Non-pigmented ciliary epithelial cell (primary cell): ENCODE measurements around the gene SLC34A1.
"Not testable (repeated sequence)": the region's sequence is repeated elsewhere in the genome, so short reads cannot be mapped to it uniquely, and the experiment has no call there.

Experiments
- DNase-seq: peaks from one replicate; pipeline ENCODE4 v3.0.0-alpha.2; 2010; ENCODE audit warnings: low read depth

The SLC34A1 gene, protein sequence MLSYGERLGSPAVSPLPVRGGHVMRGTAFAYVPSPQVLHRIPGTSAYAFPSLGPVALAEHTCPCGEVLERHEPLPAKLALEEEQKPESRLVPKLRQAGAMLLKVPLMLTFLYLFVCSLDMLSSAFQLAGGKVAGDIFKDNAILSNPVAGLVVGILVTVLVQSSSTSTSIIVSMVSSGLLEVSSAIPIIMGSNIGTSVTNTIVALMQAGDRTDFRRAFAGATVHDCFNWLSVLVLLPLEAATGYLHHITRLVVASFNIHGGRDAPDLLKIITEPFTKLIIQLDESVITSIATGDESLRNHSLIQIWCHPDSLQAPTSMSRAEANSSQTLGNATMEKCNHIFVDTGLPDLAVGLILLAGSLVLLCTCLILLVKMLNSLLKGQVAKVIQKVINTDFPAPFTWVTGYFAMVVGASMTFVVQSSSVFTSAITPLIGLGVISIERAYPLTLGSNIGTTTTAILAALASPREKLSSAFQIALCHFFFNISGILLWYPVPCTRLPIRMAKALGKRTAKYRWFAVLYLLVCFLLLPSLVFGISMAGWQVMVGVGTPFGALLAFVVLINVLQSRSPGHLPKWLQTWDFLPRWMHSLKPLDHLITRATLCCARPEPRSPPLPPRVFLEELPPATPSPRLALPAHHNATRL

DNA sequence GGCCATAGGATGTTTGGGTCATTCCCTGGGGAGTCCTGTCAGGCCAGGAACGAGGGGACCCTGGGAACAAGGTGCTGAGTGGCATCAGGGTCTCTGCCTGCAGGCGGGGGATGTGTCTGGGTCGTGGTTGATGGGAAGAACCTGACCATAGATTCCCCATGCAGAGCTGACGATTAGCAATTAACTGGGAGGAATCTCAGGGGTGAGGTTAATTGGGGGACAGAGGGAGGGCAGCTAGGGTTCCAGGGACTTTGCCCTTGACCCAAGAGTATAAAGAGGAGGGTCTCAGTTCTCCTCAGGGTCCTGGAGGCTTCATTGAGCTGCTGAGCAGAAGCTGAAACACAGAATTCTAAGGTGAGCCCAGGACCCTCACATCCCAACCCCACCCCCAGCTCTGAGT lies at the start of gene SLC34A1:
Gene SLC34A1 (plus strand): TSS at position 301 of the 400 bp plus-strand sequence. CDS start 1,308 bp downstream, outside the sequence.
- no peak for DNase-seq

DNA sequence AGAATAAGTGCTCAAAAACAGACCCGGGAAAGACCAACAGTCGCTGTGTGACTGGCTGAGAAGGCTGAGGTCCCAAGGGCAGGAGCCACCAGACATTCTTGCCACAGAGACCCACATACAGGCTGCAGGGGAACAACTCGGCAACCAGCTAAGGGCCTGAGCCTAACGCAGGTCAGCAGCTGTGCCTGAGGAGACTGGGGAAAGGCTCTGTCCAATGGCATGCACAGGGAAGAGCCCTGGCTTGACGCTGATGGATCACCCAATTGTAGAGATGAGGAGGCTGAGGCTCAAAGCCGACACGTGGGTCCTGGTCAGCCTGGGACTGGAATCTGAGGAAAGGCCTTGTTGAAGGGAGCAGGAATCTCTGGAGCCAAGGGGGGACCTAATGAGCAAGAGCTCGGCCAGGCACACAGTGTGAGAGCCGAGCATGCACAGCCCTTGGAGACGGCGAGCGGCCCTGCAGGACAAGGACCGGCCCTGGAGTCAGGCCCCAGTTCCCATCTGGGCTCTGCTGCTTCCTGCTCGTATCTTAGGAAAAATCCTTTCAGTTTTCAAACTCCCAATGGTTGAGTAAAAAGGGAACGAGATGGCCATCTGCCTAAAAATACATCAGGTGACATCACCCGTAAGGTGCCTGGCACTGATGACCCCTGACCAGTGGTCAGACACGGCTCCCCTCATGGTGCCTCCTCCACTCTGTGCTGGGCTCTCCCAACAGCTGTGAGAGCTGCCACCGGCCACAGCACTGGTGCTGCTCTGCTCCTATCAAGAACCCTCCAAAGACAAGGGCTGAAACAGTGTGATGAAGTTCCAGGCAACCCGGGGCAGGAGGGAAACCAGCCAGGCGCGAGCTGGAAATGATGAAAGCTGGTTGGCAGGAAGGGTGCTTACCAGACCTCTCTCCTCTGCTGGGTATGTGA lies 49.2 kb upstream of the SLC34A1 start:
- no peak for DNase-seq

DNA sequence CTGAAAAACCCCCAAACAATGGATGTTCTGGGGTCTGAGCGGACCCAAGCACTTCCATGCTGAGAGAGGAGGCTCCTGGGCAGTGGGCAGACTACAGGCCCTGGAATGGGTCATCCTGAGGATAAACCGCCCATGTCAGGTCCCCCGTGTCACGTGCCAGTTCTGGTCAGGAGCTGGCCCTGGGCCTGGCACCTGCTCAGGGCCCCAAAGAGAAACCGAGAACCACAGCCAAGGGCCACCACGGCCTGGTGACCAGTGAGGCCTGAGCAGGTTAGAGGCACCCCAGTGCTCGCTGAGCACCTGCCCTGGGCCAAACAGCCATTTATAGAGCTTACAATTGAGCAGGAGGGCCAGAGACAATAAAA lies 48.6 kb upstream of the SLC34A1 start:
- no peak for DNase-seq

DNA sequence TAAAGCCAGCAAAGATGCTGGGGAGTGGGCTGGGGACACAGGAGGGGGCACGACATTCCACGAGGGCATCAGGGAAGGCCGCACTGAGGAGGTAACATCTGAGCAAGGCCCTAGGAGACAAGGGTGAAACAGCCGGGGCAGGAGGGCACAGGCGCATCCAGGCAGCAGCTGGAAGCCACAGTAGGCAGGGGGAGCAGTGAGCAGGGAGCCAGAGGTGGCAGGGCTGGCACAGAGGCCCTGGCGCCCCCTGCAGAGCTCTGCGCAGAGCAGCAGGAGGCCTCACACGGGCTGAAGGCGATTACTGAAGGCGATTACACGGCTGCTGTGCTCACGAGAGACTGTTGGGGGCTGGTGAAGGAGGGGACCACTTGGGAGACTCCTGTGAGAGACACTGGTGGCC lies 48.1 kb upstream of the SLC34A1 start:
- no peak for DNase-seq

DNA sequence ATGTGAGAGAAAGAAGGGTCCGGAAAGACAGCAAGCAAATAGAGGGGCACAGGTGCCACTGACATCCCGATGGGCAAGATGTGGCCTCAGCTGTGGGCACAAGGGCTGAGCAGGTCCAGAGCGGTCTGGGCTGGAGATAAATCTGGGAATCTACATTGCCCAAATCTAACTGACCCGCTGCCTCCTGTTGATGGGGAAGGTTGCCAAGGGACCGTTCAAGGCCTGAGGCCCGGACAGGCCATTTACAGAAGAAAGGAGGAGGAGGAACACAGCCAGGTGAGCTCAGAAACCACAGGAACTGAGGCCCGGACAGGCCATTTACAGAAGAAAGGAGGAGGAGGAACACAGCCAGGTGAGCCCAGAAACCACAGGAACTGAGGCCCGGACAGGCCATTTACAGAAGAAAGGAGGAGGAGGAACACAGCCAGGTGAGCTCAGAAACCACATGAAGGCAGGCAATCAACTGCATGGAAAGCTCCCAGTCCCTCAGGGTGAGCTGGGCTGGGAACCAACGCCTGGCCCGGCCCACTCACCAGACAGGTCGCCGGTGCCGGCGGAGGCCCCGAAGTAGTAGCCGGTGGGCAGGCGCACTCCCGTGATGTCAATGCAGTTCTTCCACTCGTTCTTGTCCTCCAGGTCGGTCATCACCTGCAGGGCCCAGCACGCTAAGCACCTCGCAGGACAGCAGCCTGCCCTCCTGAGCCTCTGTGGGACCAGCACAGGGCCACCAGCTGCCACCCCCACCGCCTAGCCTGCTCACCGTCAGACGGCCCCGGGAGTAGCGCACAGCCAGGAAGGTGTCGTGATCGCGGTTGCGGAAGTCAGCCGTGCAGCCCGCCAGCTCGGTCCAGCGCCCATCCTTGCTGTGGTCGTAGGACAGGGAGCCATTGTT lies 47.4 kb upstream of the SLC34A1 start:
- DNase-seq, result no peak

DNA sequence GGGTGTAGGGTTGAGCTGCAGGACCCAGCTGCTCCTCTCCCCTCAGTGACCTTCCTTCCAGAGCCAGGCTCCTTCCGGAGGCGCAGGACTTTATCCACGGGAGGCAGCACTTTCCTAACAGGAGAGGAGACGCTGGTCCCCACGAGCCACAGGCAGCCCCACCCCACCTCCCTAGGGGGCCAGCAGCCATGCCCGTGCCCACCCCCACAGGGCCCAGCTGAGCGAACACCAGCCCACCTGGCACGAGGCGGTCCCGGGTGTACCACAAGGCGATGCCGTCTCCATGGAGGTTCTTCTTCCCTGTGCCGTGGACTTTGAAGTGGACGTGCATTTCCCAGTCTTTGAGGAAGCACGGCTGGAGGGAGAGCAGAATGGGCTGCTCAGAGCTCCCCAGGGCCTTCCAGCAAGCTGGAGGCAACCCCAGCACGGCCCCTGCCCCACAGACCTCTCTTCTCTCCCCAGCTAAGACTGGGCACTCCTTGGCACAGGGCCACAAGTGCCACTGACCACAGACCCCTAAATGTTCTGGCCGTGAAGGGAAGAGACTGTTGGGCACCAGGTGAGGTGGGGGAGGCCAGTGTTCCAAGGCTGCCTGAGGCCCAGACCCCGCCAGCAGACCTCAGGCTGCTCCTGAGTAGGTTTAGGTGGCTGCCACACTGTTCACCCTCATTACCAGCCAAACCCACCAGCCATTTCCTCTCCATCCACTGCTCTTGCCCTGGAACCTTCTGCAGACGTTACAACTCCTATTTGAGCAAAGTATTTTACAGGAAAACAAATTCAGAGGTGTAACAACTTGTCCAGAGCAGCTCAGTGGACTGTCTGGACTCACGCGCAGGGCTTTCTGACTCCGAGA lies 45.8 kb upstream of the SLC34A1 start:
- DNase-seq, result no peak

DNA sequence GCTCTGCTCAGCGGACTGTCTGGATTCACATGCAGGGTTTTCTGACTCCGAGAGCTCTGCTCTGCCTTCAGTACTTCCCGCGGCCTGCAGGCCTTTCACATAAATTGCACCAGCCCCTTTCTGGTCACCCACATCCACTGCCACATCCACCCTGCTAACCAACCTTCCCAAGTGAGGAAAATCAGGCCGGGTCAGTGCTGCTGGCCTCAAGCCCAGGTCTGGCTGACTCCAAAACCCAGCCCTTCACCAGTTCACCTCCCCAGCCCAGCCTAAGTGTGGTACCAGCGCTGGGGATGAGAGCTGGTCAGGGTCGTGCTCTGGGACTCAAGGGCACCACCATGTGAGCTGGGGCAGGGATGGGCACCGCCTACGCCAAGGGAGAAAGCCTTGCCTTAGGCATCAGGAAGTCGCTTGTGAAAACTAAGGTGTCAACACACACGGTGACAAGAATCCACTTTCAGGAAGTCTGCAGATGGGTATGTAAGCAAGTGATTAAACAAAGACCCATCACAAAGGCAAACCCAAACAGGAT lies 45.1 kb upstream of the SLC34A1 start:
- DNase-seq, result no peak

DNA sequence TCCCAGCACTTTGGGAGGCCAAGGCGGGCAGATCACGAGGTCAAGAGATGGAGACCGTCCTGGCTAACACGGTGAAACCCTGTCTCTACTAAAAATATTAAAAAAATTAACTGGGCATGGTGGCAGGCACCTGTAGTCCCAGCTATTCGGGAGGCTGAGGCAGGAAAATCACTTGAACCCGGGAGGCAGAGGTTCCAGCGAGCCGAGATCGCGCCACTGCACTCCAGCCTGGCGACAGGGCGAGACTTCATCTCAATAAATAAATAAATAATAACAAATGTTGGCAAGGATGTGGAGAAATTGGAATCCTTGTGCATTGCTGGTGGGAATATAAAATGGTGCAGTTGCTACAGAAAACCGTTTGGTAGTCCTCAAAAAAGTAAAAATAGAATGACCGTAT lies 41.2 kb upstream of the SLC34A1 start:
- DNase-seq, result not testable (repeated sequence)

DNA sequence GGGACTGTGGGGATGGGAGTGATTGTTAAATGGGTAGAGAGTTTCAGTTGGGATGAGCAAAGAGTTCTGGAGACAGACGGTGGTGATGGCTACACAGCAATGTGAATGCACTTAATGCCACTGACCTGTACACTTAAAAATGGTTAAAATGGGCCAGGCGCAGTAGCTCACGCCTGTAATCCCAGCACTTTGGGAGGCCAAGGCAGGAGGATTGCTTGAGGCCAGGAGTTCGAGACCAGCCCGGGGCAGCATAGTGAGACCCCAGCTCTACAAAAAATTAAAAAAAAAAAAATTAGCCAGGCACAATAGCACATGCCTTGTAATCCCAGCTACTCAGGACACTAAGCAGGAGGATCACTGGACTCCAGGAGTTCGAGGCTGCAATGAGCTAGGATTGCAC lies 40.5 kb upstream of the SLC34A1 start:
- no peak for DNase-seq

DNA sequence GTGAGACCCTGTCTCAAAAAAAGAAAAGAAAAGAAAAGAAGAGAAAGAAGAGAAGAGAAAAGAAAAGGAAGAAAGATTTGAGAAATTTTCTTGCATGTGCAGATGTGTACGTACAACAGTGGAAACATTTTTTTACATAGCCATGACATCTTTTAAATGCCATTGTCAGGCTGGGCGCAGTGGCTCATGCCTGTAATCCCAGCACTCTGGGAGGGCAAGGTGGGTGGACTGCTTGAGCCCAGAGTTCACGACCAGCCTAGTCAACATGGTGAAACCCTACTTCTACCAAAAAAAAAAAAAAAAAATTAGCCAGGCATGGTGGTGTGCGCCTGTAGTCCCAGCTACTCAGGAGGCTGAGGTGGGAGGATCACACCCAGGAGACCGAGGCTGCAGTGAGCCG lies 39.3 kb upstream of the SLC34A1 start:
- DNase-seq, result no peak

DNA sequence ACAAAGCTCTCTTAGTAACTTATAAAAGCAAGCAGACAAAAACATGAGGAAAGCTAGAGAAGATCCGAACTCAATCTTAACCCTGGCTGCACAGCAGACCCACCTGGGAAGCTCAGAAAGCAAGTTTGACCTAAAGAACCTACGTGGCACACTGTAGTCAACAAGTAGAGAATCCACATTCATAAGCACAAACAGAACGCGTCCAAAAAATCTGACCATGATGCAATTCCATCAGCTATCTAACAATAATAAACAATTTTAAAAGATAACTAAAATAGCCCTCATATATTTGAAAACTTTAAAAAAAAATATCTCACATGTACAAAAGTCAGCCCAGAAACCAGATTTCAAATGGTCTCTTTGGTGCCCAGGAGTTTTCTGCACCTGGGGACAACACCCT lies 37.4 kb upstream of the SLC34A1 start:
- no peak for DNase-seq

DNA sequence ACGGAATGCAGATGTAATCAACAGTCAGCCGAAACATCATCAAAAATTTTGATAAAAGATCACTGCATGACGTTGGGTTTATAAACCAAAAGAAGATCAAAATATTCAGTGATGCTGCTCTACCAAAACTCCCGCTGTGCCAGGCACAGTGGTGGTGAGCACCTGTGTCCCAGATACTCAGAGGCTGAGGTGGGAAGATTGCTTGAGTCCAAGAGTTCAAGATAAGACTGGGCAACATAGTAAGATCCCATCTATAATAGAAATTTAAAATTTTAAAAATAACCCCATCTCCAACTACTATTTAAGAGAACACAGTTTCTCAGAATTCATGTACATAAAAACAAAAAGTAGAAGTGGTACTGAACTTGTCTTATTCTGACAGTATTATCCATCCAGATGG lies 36.5 kb upstream of the SLC34A1 start:
- DNase-seq, result no peak

DNA sequence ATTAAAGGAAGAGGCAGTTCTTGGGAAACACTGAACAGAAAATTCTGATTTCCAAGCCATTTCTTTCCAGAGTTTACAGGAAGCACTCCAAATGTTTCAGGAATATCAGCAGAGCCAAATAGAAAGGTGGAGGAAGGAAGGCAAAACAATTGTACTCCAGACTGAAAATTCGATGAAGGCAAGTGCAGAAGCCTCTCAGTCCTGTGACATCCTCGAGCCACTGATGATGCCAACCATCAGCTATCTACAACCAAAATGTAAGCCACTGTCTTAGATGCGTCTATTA lies 34.9 kb upstream of the SLC34A1 start:
- DNase-seq, result no peak

DNA sequence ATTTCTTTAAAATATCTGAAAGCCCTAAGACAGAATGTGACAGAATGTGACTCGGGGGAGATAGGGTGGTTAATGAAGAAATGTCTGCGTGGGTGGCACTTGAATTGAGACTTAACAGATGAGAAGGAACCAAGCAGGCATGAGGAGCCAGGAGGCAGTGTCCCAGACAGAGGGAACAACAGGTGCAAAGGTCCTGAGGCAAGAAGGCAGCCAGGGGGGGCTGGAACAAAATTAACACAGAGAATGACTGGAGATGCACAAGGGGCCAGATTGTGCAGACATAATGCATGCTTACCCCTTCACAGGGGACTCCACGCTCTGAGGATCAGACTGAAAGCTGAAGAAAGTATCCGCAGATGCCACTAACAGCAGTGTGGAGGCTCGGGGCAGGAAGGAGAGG lies 34.5 kb upstream of the SLC34A1 start:
- no peak for DNase-seq

DNA sequence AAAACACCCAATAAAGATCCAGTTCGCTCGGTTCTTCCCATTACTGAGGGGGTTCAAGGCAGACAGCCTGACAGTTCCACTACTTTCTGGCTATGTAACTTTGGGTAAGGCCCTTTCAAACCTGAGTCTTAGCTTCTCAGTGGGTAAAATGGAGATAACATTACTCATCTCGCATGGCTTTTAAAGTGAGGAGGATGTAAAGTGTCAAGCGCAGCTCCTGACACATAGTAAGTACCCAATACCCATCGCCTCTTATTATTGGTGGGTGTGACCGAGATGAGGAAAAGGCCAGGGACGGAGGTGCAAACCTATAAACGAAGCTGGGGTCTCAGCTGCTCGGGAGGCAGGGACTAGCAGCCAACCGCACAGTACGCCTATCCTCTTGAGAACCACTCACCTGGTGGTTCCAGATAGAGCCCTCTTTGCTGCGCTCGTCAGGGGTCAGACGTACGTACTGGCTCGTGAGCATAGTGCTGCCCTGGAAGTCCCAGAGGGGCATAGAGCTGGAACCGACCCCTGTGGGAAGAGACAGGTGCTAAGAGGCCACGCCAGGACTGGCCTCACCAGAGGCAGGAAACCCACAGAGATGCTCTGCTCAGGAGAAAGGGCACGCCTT lies 33.4 kb upstream of the SLC34A1 start:
- DNase-seq, result no peak

DNA sequence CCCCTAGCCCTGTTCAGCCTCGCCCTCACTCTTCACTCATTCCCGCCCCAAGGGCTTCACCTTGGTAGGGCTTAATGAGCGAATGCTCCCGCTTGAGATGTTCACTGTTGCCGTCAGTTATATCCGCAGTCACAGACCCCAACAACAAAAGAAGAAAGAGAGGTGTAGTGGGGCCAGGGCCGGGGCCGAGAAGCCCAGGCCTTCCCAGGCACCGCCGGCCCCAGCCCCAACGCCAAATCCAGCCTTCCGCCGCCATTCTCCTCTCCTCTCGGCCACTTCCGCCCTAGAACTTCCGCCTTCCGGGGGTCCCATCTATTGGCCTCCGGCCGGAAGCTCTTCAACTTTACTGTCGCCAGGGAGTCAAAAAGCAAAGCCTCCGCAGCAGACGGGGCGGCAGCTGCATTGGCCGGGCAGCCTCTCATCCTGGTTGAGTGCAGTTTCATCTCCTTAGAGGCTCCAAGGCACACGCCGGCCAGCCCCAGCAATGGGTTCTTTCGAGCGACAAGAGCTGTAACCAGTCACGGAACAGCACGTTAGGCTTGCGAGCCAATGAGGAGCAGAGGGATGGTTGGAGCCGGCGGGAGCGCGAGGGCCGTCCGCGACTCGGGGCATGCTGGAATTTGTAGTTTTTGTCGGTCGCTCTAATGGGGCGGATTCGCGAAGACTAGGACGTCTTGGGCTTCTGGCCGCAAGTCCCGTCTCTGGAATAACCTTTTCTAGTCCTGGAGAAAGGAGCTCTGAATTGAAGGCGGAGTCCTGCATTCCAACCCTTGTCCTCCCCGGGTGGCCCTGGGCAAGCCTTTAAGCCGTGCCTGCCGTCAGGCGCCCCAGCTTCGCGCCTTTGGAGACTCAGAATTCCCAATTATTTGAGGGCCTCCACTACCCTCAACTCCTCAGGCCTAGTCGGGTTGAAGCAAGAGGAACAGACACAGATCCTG lies 32.6 kb upstream of the SLC34A1 start, which contains the start of gene LMAN2:
Gene LMAN2 (minus strand): TSS at position 277 of the 938 bp plus-strand sequence. CDS start 21 bp downstream, at position 256.
- peak; percentile 86 for DNase-seq

DNA sequence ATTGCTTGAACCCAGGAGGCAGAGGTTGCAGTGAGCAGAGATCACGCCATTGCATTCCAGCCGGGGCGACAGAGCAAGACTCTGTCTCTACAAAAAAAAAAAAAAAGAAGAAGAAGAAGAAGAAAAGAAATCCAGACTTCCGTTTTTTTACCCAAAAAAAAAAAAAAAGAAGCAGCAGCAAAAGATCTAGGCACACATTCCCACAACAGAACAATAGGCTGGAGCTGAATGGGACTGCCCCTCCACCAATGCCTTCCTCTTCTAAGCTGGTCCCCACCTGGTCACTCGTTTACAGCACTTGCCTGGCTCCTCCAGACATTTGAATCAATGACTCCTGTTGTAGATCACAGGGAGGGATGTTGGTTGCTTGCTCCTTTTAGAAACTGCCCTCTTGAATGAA lies 31.1 kb upstream of the SLC34A1 start:
- no peak for DNase-seq

DNA sequence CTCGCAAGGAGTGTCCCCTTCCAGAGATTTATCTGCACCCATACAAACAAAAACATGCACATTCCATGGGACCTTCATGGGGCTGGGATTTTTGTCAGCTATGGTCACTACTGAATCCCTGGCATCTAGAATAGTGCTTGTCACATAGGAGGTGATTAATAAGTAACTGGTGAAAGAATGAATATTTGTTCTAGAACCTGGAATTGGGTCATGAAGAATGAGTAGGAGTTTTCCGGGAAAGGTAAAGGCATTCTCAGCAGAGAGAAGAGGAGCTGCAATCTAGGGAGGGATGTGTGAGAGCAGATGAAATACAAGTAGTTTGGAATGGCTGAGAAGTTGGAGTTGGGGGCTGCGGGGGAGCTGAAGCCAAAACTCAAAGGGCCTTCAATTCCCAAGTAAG lies 30.0 kb upstream of the SLC34A1 start:
- DNase-seq, result no peak

DNA sequence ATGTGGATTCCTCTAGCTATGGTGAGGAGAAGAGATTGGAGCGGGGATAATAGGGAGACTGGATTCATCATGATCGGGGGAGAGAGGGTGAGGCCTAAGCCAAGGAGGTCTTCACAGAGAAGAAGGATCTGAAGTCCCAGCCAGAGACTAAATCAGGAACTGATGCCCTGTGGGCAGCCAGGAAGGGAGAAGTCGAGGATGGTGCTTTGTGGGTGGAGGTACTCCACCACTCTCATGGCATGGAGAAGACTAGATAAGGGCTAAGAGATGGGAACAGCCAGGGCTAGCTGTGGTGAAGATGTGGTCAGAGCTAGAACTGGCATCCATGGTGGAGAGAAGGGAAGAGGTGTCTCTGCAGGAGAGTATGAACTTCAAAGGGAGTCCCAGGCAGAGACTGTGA lies 29.5 kb upstream of the SLC34A1 start:
- no peak for DNase-seq
